ENCODE results near the gene GLDN. TPM values are rescaled to one million over a fixed set of nuclear protein-coding genes. Genes with fewer than 3 reads are reported as not detected.

The GLDN gene
- total and polyA plus RNA-seq, 10 of the 15 experiments (the other 5 are each of a cell fraction or from before 2014, with no cell fraction given) = 0.13 TPM; not detected in 9

GRCh38 chr15:51363383-51363782 lies 21.9 kb downstream of the GLDN start:
- Histone ChIP-seq H3K4me2 (ENCODE audit: control insufficient read depth, insufficient read depth) (no peak overlapping the region), H3K27me3 (replicated peaks in 1 of 2; ENCODE audit: control insufficient read depth in 2 of 2, insufficient read depth in 2 of 2, low read length in 1 of 2) (peaks cover 6 to 8% of the 10 kb centered on the region in 2 experiments; a peak in 3 of 4 replicates), H3K79me2 (ENCODE audit: control insufficient read depth, insufficient read depth, low read length) (no peaks in the 10 kb centered on the region), H3K4me3 (no peak overlapping the region), H2AFZ (ENCODE audit: control insufficient read depth, low read depth, low read length) (no peak overlapping the region), H3K27ac (ENCODE audit: control insufficient read depth, insufficient read depth) (no peak overlapping the region), H3K4me1 (ENCODE audit: control insufficient read depth, insufficient read depth, low read length) (no peaks in the 10 kb centered on the region), H3K36me3 (ENCODE audit: control insufficient read depth in 2 of 2, insufficient read depth in 2 of 2, low read length in 1 of 2) (no peaks in the 10 kb centered on the region), H3K9ac (ENCODE audit: control insufficient read depth, insufficient read depth, low read length) (no peak overlapping the region), H4K20me1 (ENCODE audit: control insufficient read depth, insufficient read depth) (no peaks in the 10 kb centered on the region), H3K9me3 (replicated peaks; ENCODE audit: control insufficient read depth, insufficient read depth, low read length) (no peaks in the 10 kb centered on the region)
- WGBS (ENCODE audit: insufficient coverage, insufficient replicate concordance, low lambda C conversion rate, missing lambda C conversion rate) = 43% methylated on average over 9 of the region's 9 CpGs
- DNase-seq (ENCODE audit: low read depth, low spot score) = no peak
- CTCF ChIA-PET = interaction anchor here (1.1 to 1.5 kb wide), 2 partner anchors 13 to 38 kb away, joined by 3 read pairs; no protein-coding TSS in a partner anchor
- intact Hi-C loops (cut with micrococcal nuclease; ENCODE audit: unreplicated experiment) = no loop called here
- no peak for FAIRE-seq
- SMC1A ChIA-PET (ENCODE audit: uncharacterized antibody, unreplicated experiment) = interaction anchor here (1.1 kb wide), 1 partner anchor 19 kb away, joined by 3 read pairs; no protein-coding TSS in a partner anchor
- POLR2A ChIA-PET = no interaction called here
- in situ Hi-C loops (cut with MboI) = no loop called here
- TF ChIP-seq TCF12 (IDR thresholded peaks at IDR 0.05; ENCODE audit: low read depth, low read length) (no peak), ELK1 (IDR thresholded peaks at IDR 0.05; ENCODE audit: low read depth, low read length) (no peak), BHLHE40 (IDR thresholded peaks at IDR 0.05; ENCODE audit: borderline replicate concordance in 1 of 2, low read depth in 2 of 2, low read length in 1 of 2) (no peak), CREB1 (IDR thresholded peaks at IDR 0.05; ENCODE audit: low read depth) (no peak)
- BruUV-seq (replicated peaks) = no TSS peak
- ATAC-seq = no peak
- RAD21 ChIA-PET (ENCODE audit: unreplicated experiment) = no interaction called here

GRCh38 chr15:51365417-51365816 lies 24.0 kb downstream of the GLDN start:
- H2AFZ ChIP-seq (ENCODE audit: control insufficient read depth, low read depth, low read length) = no peak overlapping the region
- BruUV-seq (replicated peaks) = no TSS peak
- peaks cover 6 to 8% of the 10 kb centered on the region in 2 experiments; a peak in 3 of 4 replicates for H3K27me3 ChIP-seq (replicated peaks in 1 of 2; ENCODE audit: control insufficient read depth in 2 of 2, insufficient read depth in 2 of 2, low read length in 1 of 2)
- no peak overlapping the region for H3K9ac ChIP-seq (ENCODE audit: control insufficient read depth, insufficient read depth, low read length)
- POLR2A ChIA-PET = no interaction called here
- H4K20me1 ChIP-seq (ENCODE audit: control insufficient read depth, insufficient read depth) = no peaks in the 10 kb centered on the region
- peaks cover 4% of the 10 kb centered on the region for H3K4me1 ChIP-seq (ENCODE audit: control insufficient read depth, insufficient read depth, low read length)
- RAD21 ChIA-PET (ENCODE audit: unreplicated experiment) = no interaction called here
- in situ Hi-C loops (cut with MboI) (no loop called here), intact Hi-C loops (cut with micrococcal nuclease; ENCODE audit: unreplicated experiment) (no loop called here)
- no peak for FAIRE-seq
- H3K4me3 ChIP-seq = no peak overlapping the region
- SMC1A ChIA-PET (ENCODE audit: uncharacterized antibody, unreplicated experiment) = interaction anchor here (1.0 to 1.5 kb wide), 2 partner anchors 67 to 78 kb away, joined by 3 to 5 read pairs; no protein-coding TSS in a partner anchor
- H3K27ac ChIP-seq (ENCODE audit: control insufficient read depth, insufficient read depth) = no peak overlapping the region
- CTCF ChIA-PET = interaction anchor here (0.8 to 2.1 kb wide), 3 partner anchors 16 to 202 kb away, joined by 4 to 7 read pairs (median 4); no protein-coding TSS in a partner anchor
- H3K4me2 ChIP-seq (ENCODE audit: control insufficient read depth, insufficient read depth) = no peak overlapping the region
- 25% methylated on average over 6 of the region's 6 CpGs for WGBS (ENCODE audit: insufficient coverage, insufficient replicate concordance, low lambda C conversion rate, missing lambda C conversion rate)
- no peaks in the 10 kb centered on the region for H3K36me3 ChIP-seq (ENCODE audit: control insufficient read depth in 2 of 2, insufficient read depth in 2 of 2, low read length in 1 of 2)
- no peak for DNase-seq (ENCODE audit: low read depth, low spot score)
- ATAC-seq = no peak
- no peaks in the 10 kb centered on the region for H3K79me2 ChIP-seq (ENCODE audit: control insufficient read depth, insufficient read depth, low read length)
- H3K9me3 ChIP-seq (replicated peaks; ENCODE audit: control insufficient read depth, insufficient read depth, low read length) = no peaks in the 10 kb centered on the region
- TF ChIP-seq CHD4 (IDR thresholded peaks at IDR 0.05) (no peak), E4F1 (IDR thresholded peaks at IDR 0.05; ENCODE audit: borderline replicate concordance, partially characterized antibody) (no peak), RB1 (IDR thresholded peaks at IDR 0.05; ENCODE audit: borderline replicate concordance) (no peak), NKRF (conservative IDR thresholded peaks at IDR 0.05) (no peak), SRF (IDR thresholded peaks at IDR 0.05; ENCODE audit: low read depth in 2 of 2, low read length in 2 of 2) (no peak), HSF1 (IDR thresholded peaks at IDR 0.05; ENCODE audit: low read depth, low read length) (no peak)
